Nephron (organoid): ENCODE data around the gene CDKN3.
A peak's percentile ranks its signal among the peaks of the same experiment; 100 is the strongest.

ENCODE experiments used
- H3K27ac Mint-ChIP-seq, 3 experiments: 2 replicates each; pipeline ENCODE4 v1.8.0; 2020; ENCODE audit warnings: mixed read lengths in 3 of 3, mild to moderate bottlenecking in 2 of 3, moderate library complexity in 1 of 3
- H3K27me3 Mint-ChIP-seq: 2 replicates; pipeline ENCODE4 v1.8.0; 2021; ENCODE audit warnings: low read depth, mild to moderate bottlenecking, moderate library complexity, mixed read lengths
- H3K36me3 Mint-ChIP-seq: 2 replicates; pipeline ENCODE4 v1.8.0; 2020; ENCODE audit warnings: low read depth, mixed read lengths
- H3K4me1 Mint-ChIP-seq: 2 replicates; pipeline ENCODE4 v1.8.0; 2020; ENCODE audit warnings: mixed read lengths
- H3K4me3 Mint-ChIP-seq, 3 experiments: 2 replicates each; pipeline ENCODE4 v1.8.0; 2020; ENCODE audit warnings: mild to moderate bottlenecking in 3 of 3, mixed read lengths in 3 of 3, moderate library complexity in 2 of 3
- H3K9me3 Mint-ChIP-seq: 2 replicates; pipeline ENCODE4 v1.8.0; 2020; ENCODE audit warnings: mixed read lengths
- TF ChIP-seq, protein P1 (sequence below), 3 experiments: fragments of 200-600 bp; sonication (generic); IDR thresholded peaks; one replicate each; pipeline ENCODE4 v1.5.0; 2021; ENCODE audit warnings: antibody characterized with exemption in 3 of 3; ENCODE audit not compliant: unreplicated experiment in 3 of 3

The CDKN3 gene

DNA sequence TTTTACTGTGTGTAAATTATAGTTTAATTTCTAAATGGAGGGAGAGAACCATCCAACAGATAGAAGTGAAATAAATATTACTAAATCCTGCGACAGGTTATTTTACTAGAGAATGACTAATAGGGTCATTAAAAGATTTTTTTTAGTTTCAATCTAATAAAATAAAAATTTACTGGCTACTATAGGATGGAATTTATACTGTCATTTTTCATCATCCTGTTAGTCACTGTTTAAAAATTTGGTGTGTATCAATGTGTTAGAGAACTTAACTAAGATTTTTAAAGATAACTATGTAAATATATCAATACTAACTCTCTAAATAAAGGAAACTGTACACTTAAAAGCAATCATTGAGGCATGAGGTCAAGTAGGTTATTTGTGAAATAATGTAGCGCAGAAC lies 41.1 kb upstream of the CDKN3 start:
- TF ChIP-seq, protein P1, sequence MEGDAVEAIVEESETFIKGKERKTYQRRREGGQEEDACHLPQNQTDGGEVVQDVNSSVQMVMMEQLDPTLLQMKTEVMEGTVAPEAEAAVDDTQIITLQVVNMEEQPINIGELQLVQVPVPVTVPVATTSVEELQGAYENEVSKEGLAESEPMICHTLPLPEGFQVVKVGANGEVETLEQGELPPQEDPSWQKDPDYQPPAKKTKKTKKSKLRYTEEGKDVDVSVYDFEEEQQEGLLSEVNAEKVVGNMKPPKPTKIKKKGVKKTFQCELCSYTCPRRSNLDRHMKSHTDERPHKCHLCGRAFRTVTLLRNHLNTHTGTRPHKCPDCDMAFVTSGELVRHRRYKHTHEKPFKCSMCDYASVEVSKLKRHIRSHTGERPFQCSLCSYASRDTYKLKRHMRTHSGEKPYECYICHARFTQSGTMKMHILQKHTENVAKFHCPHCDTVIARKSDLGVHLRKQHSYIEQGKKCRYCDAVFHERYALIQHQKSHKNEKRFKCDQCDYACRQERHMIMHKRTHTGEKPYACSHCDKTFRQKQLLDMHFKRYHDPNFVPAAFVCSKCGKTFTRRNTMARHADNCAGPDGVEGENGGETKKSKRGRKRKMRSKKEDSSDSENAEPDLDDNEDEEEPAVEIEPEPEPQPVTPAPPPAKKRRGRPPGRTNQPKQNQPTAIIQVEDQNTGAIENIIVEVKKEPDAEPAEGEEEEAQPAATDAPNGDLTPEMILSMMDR (IDR thresholded peaks at IDR 0.05; ENCODE audit: unreplicated experiment in 3 of 3): no peak
- Mint-ChIP-seq H3K27ac (no peak overlapping the region), H3K4me3 (no peak overlapping the region), H3K4me1 (peaks cover 22% of the 10 kb centered on the region), H3K9me3 (peaks cover 2% of the 10 kb centered on the region), H3K36me3 (no peaks in the 10 kb centered on the region), H3K27me3 (no peaks in the 10 kb centered on the region)

GRCh38 chr14:54356172-54356571 lies 40.6 kb upstream of the CDKN3 start:
- no peaks in the 10 kb centered on the region for H3K27me3 Mint-ChIP-seq
- H3K36me3 Mint-ChIP-seq: no peaks in the 10 kb centered on the region
- TF ChIP-seq, protein P1 (IDR thresholded peaks at IDR 0.05; ENCODE audit: unreplicated experiment in 3 of 3): no peak
- no peak overlapping the region for H3K27ac Mint-ChIP-seq
- H3K4me1 Mint-ChIP-seq: peaks cover 25% of the 10 kb centered on the region
- H3K9me3 Mint-ChIP-seq: no peaks in the 10 kb centered on the region
- H3K4me3 Mint-ChIP-seq: no peak overlapping the region

DNA sequence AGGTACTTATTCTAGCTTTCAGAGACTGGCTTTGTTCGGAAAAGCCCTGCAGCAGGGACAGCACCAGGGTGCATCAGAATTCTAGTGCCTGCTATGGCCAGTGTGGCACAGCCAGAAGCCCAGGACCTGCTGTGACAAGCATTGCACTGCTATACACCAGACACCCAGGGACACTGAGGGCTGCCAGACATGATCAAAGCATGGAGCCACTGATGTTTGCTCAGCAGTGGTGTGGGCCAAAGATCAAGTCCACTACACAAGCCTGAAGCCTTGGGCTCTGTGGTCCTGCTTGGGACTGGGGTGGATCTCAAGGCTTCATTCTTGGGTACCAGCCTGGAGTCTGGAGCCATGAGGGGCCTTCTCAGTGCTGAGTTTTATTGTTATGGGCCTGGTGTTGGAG lies 36.1 kb upstream of the CDKN3 start:
- Mint-ChIP-seq H3K9me3 (no peaks in the 10 kb centered on the region), H3K27ac (no peak overlapping the region), H3K36me3 (no peaks in the 10 kb centered on the region), H3K4me1 (peaks cover 22% of the 10 kb centered on the region), H3K4me3 (no peak overlapping the region), H3K27me3 (no peaks in the 10 kb centered on the region)
- TF ChIP-seq, protein P1 (IDR thresholded peaks at IDR 0.05; ENCODE audit: unreplicated experiment in 3 of 3): no peak

DNA sequence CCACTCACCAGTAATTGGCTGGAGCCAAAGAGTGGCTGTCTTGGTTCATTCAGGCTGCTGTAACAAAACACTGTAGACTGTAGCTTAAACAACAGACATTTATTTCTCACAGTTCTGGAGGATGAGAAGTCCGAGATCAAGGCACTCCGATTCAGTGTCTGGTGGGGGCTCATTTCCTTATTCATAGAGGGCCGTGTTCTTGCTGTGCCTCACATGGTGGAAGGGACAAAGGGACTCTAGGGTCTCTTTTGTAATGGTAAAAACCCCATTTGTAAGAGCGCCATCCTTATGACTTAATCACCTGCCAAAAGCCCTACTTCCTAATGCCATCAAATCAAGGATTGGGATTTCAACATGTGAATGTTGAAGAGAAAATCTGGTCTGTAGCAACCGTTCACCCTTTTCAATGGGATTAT lies 34.7 kb upstream of the CDKN3 start:
- H3K27ac Mint-ChIP-seq: no peak overlapping the region
- peaks cover 21% of the 10 kb centered on the region for H3K4me1 Mint-ChIP-seq
- no peaks in the 10 kb centered on the region for H3K36me3 Mint-ChIP-seq
- no peaks in the 10 kb centered on the region for H3K9me3 Mint-ChIP-seq
- TF ChIP-seq, protein P1 (IDR thresholded peaks at IDR 0.05; ENCODE audit: unreplicated experiment in 3 of 3): no peak
- no peak overlapping the region for H3K4me3 Mint-ChIP-seq
- no peaks in the 10 kb centered on the region for H3K27me3 Mint-ChIP-seq

GRCh38 chr14:54362759-54363437 lies 33.9 kb upstream of the CDKN3 start:
- Mint-ChIP-seq H3K27me3 (no peaks in the 10 kb centered on the region), H3K9me3 (no peaks in the 10 kb centered on the region), H3K4me1 (peaks cover 27% of the 10 kb centered on the region), H3K4me3 (no peak overlapping the region), H3K36me3 (no peaks in the 10 kb centered on the region), H3K27ac (peak overlapping the region in 1 of 3 experiments; percentile 5)
- TF ChIP-seq, protein P1 (IDR thresholded peaks at IDR 0.05; ENCODE audit: unreplicated experiment in 3 of 3): no peak
